ENCODE measurements around the gene FOXD1. TPM values are rescaled to one million over a fixed set of nuclear protein-coding genes. Genes with fewer than 3 reads are reported as not detected.
A peak's percentile ranks its signal among the peaks of the same experiment; 100 is the strongest.

The FOXD1 gene
- polyA plus RNA-seq (2011; rRNA removed) (1.8 and 2.2 TPM in 2 replicates), polyA plus RNA-seq (2017; fragmentation: RNase III; extraction: RNeasy Plus Mini Kit Qiagen cat#74134 plus additional on column Dnase treatment) (7.1 to 9.5 TPM (median 8.2 TPM) in 3 replicates), polyA minus RNA-seq (2011; rRNA and poly(A)+ RNA removed) (0.83 and 0.97 TPM in 2 replicates)
- 4.2 and 6.1 TPM in 2 replicates for polyA plus RNA-seq (2012; cell fraction: cytosol; rRNA removed)
- polyA plus RNA-seq (2012; cell fraction: nucleus; rRNA removed), result 4.1 and 4.4 TPM in 2 replicates

- Histone ChIP-seq H3K9me3 (no peaks in the 10 kb centered on the region), H3K27ac (peak within 1 kb of the TSS; percentile 89 to 94), H3K4me1 (peaks cover 19% of the 10 kb centered on the region), H3K4me3 (peak within 1 kb of the TSS; percentile 67), H3K4me2 (peak within 1 kb of the TSS; percentile 98)
- FAIRE-seq (peak; percentile 77), ATAC-seq (peak; percentile 78 to 94), DNase-seq (ENCODE audit: low read depth in 1 of 2, low spot score in 1 of 2) (peak; percentile 77 to 95)
- ChIA-PET POLR2A (interaction anchor here (0.6 to 5.3 kb wide), 19 partner anchors 10 to 493 kb away, joined by 3 to 86 read pairs (median 4); partner anchors contain the start of genes BTF3 and FCHO2), CTCF (interaction anchor here (0.5 to 5.4 kb wide), 18 partner anchors 9 to 365 kb away, joined by 3 to 155 read pairs (median 3); partner anchors contain the start of gene BTF3)
- WGBS (ENCODE audit: missing lambda C conversion rate), result under 1% methylated on average over 19 of the region's 59 CpGs
- TF ChIP-seq HOXB5 (CRISPR knock-in tag; IDR thresholded peaks at IDR 0.05) (no peak; the same call in 1 of the 2 replicates), BHLHE40 (IDR thresholded peaks at IDR 0.05; ENCODE audit: low read depth, low read length) (peak; percentile 76), JUNB (IDR thresholded peaks at IDR 0.05) (no peak), BCL3 (IDR thresholded peaks at IDR 0.05) (peak; percentile 63; the same call in 1 of the 3 replicates), FOXS1 (CRISPR knock-in tag; IDR thresholded peaks at IDR 0.05) (no peak), HOXA7 (CRISPR knock-in tag; IDR thresholded peaks at IDR 0.05) (no peak), NR3C1 (IDR thresholded peaks at IDR 0.05) (no peak), MYC (IDR thresholded peaks at IDR 0.05; ENCODE audit: borderline replicate concordance, low read length) (peak; percentile 62), RARB (CRISPR knock-in tag; IDR thresholded peaks at IDR 0.05) (no peak), PHF8 (IDR thresholded peaks at IDR 0.05; ENCODE audit: borderline replicate concordance, low read depth) (peak; percentile 24; the same call in 1 of the 2 replicates), MAX (IDR thresholded peaks at IDR 0.05) (peak; percentile 92), HOXB13 (CRISPR knock-in tag; IDR thresholded peaks at IDR 0.05; ENCODE audit: low read depth) (no peak), EHMT2 (IDR thresholded peaks at IDR 0.05; ENCODE audit: low read depth) (no peak), CBX2 (IDR thresholded peaks at IDR 0.05; ENCODE audit: borderline replicate concordance, low read depth) (no peak), ATOH8 (CRISPR knock-in tag; IDR thresholded peaks at IDR 0.05; ENCODE audit: low read depth) (no peak), HES2 (IDR thresholded peaks at IDR 0.05) (no peak), USF2 (IDR thresholded peaks at IDR 0.05) (peak; percentile 89), RCOR1 (IDR thresholded peaks at IDR 0.05; ENCODE audit: low read depth, low read length) (no peak), MAZ (IDR thresholded peaks at IDR 0.05; ENCODE audit: borderline replicate concordance, low read depth, low read length) (no peak), CBX8 (IDR thresholded peaks at IDR 0.05) (no peak), ZSCAN20 (CRISPR knock-in tag; IDR thresholded peaks at IDR 0.05) (no peak), KDM1A (IDR thresholded peaks at IDR 0.05; ENCODE audit: low read depth) (no peak), RAD21 (conservative IDR thresholded peaks at IDR 0.05 in 1 of 2, IDR thresholded peaks at IDR 0.05 in 1 of 2) (no peak), CTCF (IDR thresholded peaks at IDR 0.05) (no peak), POLR2AphosphoS2 (conservative IDR thresholded peaks at IDR 0.05; ENCODE audit: low read length) (no peak), CHD2 (IDR thresholded peaks at IDR 0.05; ENCODE audit: low read length, partially characterized antibody) (no peak), HEYL (CRISPR knock-in tag; IDR thresholded peaks at IDR 0.05) (no peak), TFCP2L1 (CRISPR knock-in tag; IDR thresholded peaks at IDR 0.05) (no peak), CHD4 (IDR thresholded peaks at IDR 0.05; ENCODE audit: borderline replicate concordance) (no peak), EHF (CRISPR knock-in tag; IDR thresholded peaks at IDR 0.05) (no peak), E2F6 (IDR thresholded peaks at IDR 0.05; ENCODE audit: borderline replicate concordance, low read depth) (peak; percentile 73; the same call in 1 of the 2 replicates), ZFP36 (IDR thresholded peaks at IDR 0.05; ENCODE audit: borderline replicate concordance, partially characterized antibody) (no peak), POLR2A (IDR thresholded peaks at IDR 0.05; ENCODE audit: low read length) (peak; percentile 82), MAFK (IDR thresholded peaks at IDR 0.05; ENCODE audit: partially characterized antibody) (peak; percentile 74), KDM5A (IDR thresholded peaks at IDR 0.05) (no peak), JUN (IDR thresholded peaks at IDR 0.05) (peak; percentile 48 to 76; a peak in 2 of 5 replicates)
Observed at GRCh38 chr5:73448463-73449136, at the start of gene FOXD1. TSS of gene FOXD1 (minus strand) at chr5:73448777. CDS start at chr5:73448362, 415 bp downstream.
